B cell (primary cell): ENCODE measurements around the gene GPHN. TPM values are rescaled to one million over a fixed set of nuclear protein-coding genes. Genes with fewer than 3 reads are reported as not detected.

Experiments used
- ATAC-seq: fragments of 200-7000 bp; cut with Tn5 transposase; one replicate; pipeline ENCODE4 v1.10.0; 2021; ENCODE audit warnings: low read depth, mild to moderate bottlenecking, moderate number of reproducible peaks, moderate library complexity
- CTCF ChIA-PET: fragments of 350-600 bp; sonication (Branson Sonifier 250); formaldehyde crosslinking; loops from one replicate; lab custom pipeline; 2021; ENCODE audit warnings: antibody characterized with exemption, inconsistent platforms; lab: Charles Lee
- POLR2A ChIA-PET: fragments of 350-600 bp; sonication (Branson Sonifier 250); formaldehyde crosslinking; loops from one replicate; lab custom pipeline; 2021; ENCODE audit warnings: antibody characterized with exemption; lab: Charles Lee
- DNase-seq: peaks from one replicate; pipeline ENCODE4 v3.0.0; 2013
- H2AFZ ChIP-seq: 2 replicates; pipeline ENCODE4 v1.6.1; 2012; ENCODE audit warnings: mild to moderate bottlenecking, low read depth, low read length; ENCODE audit not compliant: insufficient read depth, poor library complexity, severe bottlenecking
- H3K27ac ChIP-seq, 2 donors: 1 replicate in 1 of 2; 2 replicates in 1 of 2; pipeline ENCODE4 v1.5.1; 2012 to 2013; ENCODE audit warnings: low read length in 2 of 2, mild to moderate bottlenecking in 2 of 2, moderate library complexity in 1 of 2
- H3K27me3 ChIP-seq, 4 experiments: fragments of 200-600 bp in 1 of 4; sonication (generic) in 1 of 4; replicated peaks in 1 of 4; 1 replicate in 2 of 4; 2 replicates in 2 of 4; pipeline versions ENCODE4 v1.6.1 to v1.7.0; 2013 to 2016; ENCODE audit warnings: low read length in 3 of 4, mild to moderate bottlenecking in 2 of 4, mixed read lengths in 1 of 4, moderate library complexity in 1 of 4; ENCODE audit not compliant: insufficient read depth in 4 of 4, control insufficient read depth in 3 of 4; ENCODE audit errors: control extremely low read depth in 1 of 4
- H3K36me3 ChIP-seq, 2 experiments: replicated peaks in 1 of 2; 1 replicate in 1 of 2; 2 replicates in 1 of 2; pipeline versions ENCODE4 v1.6.1 to v1.7.1; 2013; ENCODE audit warnings: low read length in 1 of 2; ENCODE audit not compliant: insufficient read depth in 2 of 2, control insufficient read depth in 1 of 2; ENCODE audit errors: control extremely low read depth in 1 of 2, extremely low read depth in 1 of 2
- H3K4me1 ChIP-seq, 2 donors: fragments of 200-600 bp in 1 of 2; sonication (generic) in 1 of 2; 1 replicate in 1 of 2; 2 replicates in 1 of 2; pipeline versions ENCODE4 v1.5.1 to v1.6.1; 2013 to 2017; ENCODE audit warnings: low read length in 2 of 2; ENCODE audit not compliant: control insufficient read depth in 2 of 2, insufficient read depth in 2 of 2
- H3K4me2 ChIP-seq: replicated peaks from 2 replicates; pipeline ENCODE3; 2012; ENCODE audit warnings: mild to moderate bottlenecking, low read depth, low read length; ENCODE audit not compliant: poor library complexity, severe bottlenecking
- H3K4me3 ChIP-seq, 5 experiments: fragments of 200-600 bp in 1 of 5; sonication (generic) in 1 of 5; 1 replicate in 3 of 5; 2 replicates in 2 of 5; pipeline versions ENCODE4 v1.5.1 to v1.7.0; 2011 to 2016; ENCODE audit warnings: low read length in 4 of 5, mild to moderate bottlenecking in 4 of 5, low read depth in 2 of 5, control low read depth in 1 of 5, moderate library complexity in 1 of 5; ENCODE audit not compliant: insufficient read depth in 1 of 5; ENCODE audit errors: control extremely low read depth in 1 of 5, extremely low read depth in 1 of 5
- H3K79me2 ChIP-seq: fragments of 200-600 bp; sonication (generic); one replicate; pipeline ENCODE4 v1.6.0; 2016; ENCODE audit warnings: low read length; ENCODE audit not compliant: control insufficient read depth, insufficient read depth
- H3K9ac ChIP-seq: fragments of 200-600 bp; sonication (generic); 2 replicates; pipeline ENCODE4 v1.6.1; 2017; ENCODE audit warnings: mild to moderate bottlenecking, low read length, moderate library complexity
- H3K9me3 ChIP-seq, 3 donors: one replicate each; pipeline versions ENCODE4 v1.6.1 to v1.7.1; 2013; ENCODE audit warnings: low read length in 2 of 3; ENCODE audit not compliant: control insufficient read depth in 2 of 3, insufficient read depth in 1 of 3; ENCODE audit errors: control extremely low read depth in 1 of 3
- H4K20me1 ChIP-seq: 2 replicates; pipeline ENCODE4 v1.6.0; 2012; ENCODE audit warnings: mild to moderate bottlenecking, low read length; ENCODE audit not compliant: insufficient read depth, control insufficient read depth, poor library complexity, severe bottlenecking
- H3K27ac Mint-ChIP-seq: one replicate; pipeline ENCODE4 v1.8.0; 2021; ENCODE audit warnings: mixed read lengths
- H3K27me3 Mint-ChIP-seq: one replicate; pipeline ENCODE4 v1.8.0; 2021; ENCODE audit warnings: mixed read lengths
- H3K4me1 Mint-ChIP-seq: one replicate; pipeline ENCODE4 v1.8.0; 2021; ENCODE audit warnings: mixed read lengths
- H3K4me3 Mint-ChIP-seq: one replicate; pipeline ENCODE4 v1.8.0; 2021; ENCODE audit warnings: mixed read lengths
- H3K9me3 Mint-ChIP-seq: one replicate; pipeline ENCODE4 v1.8.0; 2022; ENCODE audit warnings: mixed read lengths; ENCODE audit not compliant: insufficient read depth
- CTCF ChIP-seq: fragments of 200-600 bp; IDR thresholded peaks from one replicate; pipeline ENCODE4 v1.8.0; 2022; ENCODE audit warnings: antibody characterized with exemption, mild to moderate bottlenecking
- EZH2 ChIP-seq: IDR thresholded peaks from 2 replicates; pipeline ENCODE4 v1.6.1; 2012; ENCODE audit warnings: borderline replicate concordance, low read depth, mild to moderate bottlenecking, moderate library complexity, low read length; ENCODE audit not compliant: insufficient read depth, poor library complexity, severe bottlenecking
- WGBS: methylation state at CpG from one replicate; pipeline ENCODE4 v1.1.5; 2013; ENCODE audit warnings: missing lambda C conversion rate; ENCODE audit not compliant: insufficient coverage; 5-methylcytosine and 5-hydroxymethylcytosine counted together
- intact Hi-C: fragments of 100-400 bp; cut with micrococcal nuclease; formaldehyde crosslinking; loops from one replicate; pipeline ENCODE4 v1.10.0; 2022
- polyA plus RNA-seq: library from polyadenylated mRNA; depleted of rRNA; stranded (reverse); fragments of >200 nt; gene quantifications from 2 replicates; pipeline ENCODE4 v1.2.3, GENCODE V29; 2012
- total RNA-seq, 2 donors: library from RNA; stranded (reverse); fragments of 120-200 nt in 1 of 2; gene quantifications; 1 replicate in 1 of 2; 2 replicates in 1 of 2; pipeline versions ENCODE4 v1.2.3 to v1.2.4, GENCODE V29; 2013 to 2022

The GPHN gene
- total and polyA plus RNA-seq, 2 donors (not counting 1 experiment from before 2014, with no cell fraction given) = 3.4 to 18.0 TPM

- no peak for TF ChIP-seq CTCF
- no peak for TF ChIP-seq EZH2
- Histone ChIP-seq H3K4me1 (peaks cover 7 to 18% of the 10 kb centered on the region in 2 donors), H3K79me2 (peaks cover 14% of the 10 kb centered on the region), H3K9ac (no peak overlapping the region), H2AFZ (no peak overlapping the region), H3K27me3 (peaks cover 0 to 8% (median 0%) of the 10 kb centered on the region in 4 experiments), H3K4me3 (no peak overlapping the region), H3K9me3 (no peaks in the 10 kb centered on the region), H3K4me2 (no peak overlapping the region), H3K36me3 (no peaks in the 10 kb centered on the region), H4K20me1 (peaks cover 5% of the 10 kb centered on the region), H3K27ac (no peak overlapping the region)
- no peak overlapping the region for H3K27ac Mint-ChIP-seq
- ChIA-PET POLR2A (no interaction called here), CTCF (interaction anchor here (1.5 kb wide), 1 partner anchor 17 kb away, joined by 3 read pairs; no protein-coding TSS in a partner anchor)
- ATAC-seq = no peak
- DNase-seq = no peak
- H3K4me1 Mint-ChIP-seq = peaks cover 26% of the 10 kb centered on the region
- peaks cover 6% of the 10 kb centered on the region for H3K27me3 Mint-ChIP-seq
- intact Hi-C loops = no loop called here
- H3K9me3 Mint-ChIP-seq = no peaks in the 10 kb centered on the region
- no peak overlapping the region for H3K4me3 Mint-ChIP-seq
- no CpG with 5 or more reads among the region's 1 CpG for WGBS
Measured at GRCh38 chr14:66511849-66512248, 3.9 kb downstream of the GPHN start.

- no CpG with 5 or more reads among the region's 2 CpGs for WGBS
- H3K27me3 ChIP-seq = peaks cover 0 to 4% (median 0%) of the 10 kb centered on the region in 4 experiments
- H2AFZ ChIP-seq = no peak overlapping the region
- ATAC-seq (no peak), DNase-seq (no peak)
- H3K36me3 ChIP-seq = no peaks in the 10 kb centered on the region
- H3K9me3 ChIP-seq = peaks cover 0 to 5% (median 4%) of the 10 kb centered on the region in 3 donors
- H3K4me3 ChIP-seq = no peak overlapping the region
- peaks cover 5% of the 10 kb centered on the region for H4K20me1 ChIP-seq
- ChIA-PET CTCF (no interaction called here), POLR2A (no interaction called here)
- H3K27ac Mint-ChIP-seq = no peak overlapping the region
- H3K27me3 Mint-ChIP-seq = peaks cover 6% of the 10 kb centered on the region
- no peaks in the 10 kb centered on the region for H3K9me3 Mint-ChIP-seq
- intact Hi-C loops = no loop called here
- H3K4me2 ChIP-seq = no peak overlapping the region
- H3K4me3 Mint-ChIP-seq = no peak overlapping the region
- H3K79me2 ChIP-seq = peaks cover 20% of the 10 kb centered on the region
- peaks cover 20% of the 10 kb centered on the region for H3K4me1 Mint-ChIP-seq
- H3K4me1 ChIP-seq = peaks cover 5 to 8% of the 10 kb centered on the region in 2 donors
- TF ChIP-seq EZH2 = no peak
- TF ChIP-seq CTCF = no peak
- no peak overlapping the region for H3K9ac ChIP-seq
- H3K27ac ChIP-seq = no peak overlapping the region
Measured at GRCh38 chr14:66514213-66514612, 6.3 kb downstream of the GPHN start.
